D721Med (cell line): ENCODE measurements around the gene KREMEN2.

Experiments used
- DNase-seq: peaks from one replicate; pipeline ENCODE4 v3.0.0; 2011; ENCODE audit warnings: low spot score; ENCODE audit not compliant: insufficient read length
- FAIRE-seq: peaks from 2 replicates; lab custom pipeline; 2011; peaks lifted over from hg19 to GRCh38; lab: Jason Lieb, UNC
- TF ChIP-seq, protein P1 (sequence below): IDR thresholded peaks from 2 replicates; pipeline ENCODE4 v1.5.1; 2012; ENCODE audit warnings: mild to moderate bottlenecking, control low read depth; ENCODE audit not compliant: insufficient read depth; ENCODE audit errors: missing control alignments

Gene KREMEN2

DNA sequence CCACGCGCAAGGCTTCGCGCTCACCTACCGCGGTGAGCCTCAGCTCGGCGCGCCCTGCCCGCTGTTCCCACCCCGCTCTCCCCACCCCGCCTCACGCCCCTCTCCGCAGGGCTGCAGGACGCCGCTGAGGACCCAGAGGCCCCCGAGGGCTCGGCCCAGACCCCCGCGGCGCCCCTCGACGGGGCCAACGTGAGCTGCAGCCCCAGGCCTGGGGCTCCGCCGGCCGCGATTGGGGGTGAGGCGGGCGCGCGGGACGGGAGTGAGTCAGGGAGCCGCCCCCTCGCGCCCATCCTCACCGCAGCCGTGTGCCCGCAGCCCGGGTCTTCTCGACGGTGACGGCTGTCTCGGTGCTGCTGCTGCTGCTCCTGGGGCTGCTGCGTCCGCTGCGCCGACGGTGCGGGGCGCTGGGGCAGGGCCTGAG is 3.1 kb downstream of the KREMEN2 start:
- FAIRE-seq (no peak), DNase-seq (no peak)
- TF ChIP-seq, protein P1, sequence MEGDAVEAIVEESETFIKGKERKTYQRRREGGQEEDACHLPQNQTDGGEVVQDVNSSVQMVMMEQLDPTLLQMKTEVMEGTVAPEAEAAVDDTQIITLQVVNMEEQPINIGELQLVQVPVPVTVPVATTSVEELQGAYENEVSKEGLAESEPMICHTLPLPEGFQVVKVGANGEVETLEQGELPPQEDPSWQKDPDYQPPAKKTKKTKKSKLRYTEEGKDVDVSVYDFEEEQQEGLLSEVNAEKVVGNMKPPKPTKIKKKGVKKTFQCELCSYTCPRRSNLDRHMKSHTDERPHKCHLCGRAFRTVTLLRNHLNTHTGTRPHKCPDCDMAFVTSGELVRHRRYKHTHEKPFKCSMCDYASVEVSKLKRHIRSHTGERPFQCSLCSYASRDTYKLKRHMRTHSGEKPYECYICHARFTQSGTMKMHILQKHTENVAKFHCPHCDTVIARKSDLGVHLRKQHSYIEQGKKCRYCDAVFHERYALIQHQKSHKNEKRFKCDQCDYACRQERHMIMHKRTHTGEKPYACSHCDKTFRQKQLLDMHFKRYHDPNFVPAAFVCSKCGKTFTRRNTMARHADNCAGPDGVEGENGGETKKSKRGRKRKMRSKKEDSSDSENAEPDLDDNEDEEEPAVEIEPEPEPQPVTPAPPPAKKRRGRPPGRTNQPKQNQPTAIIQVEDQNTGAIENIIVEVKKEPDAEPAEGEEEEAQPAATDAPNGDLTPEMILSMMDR = no peak

DNA sequence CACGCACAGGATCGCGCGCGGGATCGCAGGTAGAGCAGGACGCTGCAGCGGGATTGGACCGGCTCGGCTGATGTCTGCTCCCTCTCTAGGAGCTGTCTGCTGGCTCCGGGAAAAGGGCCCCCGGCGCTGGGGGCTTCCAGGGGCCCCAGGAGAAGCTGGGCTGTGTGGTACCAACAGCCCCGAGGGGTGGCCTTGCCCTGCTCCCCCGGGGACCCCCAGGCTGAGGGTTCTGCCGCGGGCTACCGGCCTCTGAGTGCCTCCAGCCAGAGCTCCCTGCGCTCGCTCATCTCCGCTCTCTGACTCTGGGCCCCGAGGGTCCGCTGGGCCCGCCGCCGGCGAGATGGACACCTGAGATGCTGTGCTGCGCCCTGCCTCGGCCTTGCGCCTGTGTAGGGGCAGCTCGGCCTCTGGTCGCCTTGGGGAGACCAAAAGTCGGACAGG is 3.7 kb downstream of the KREMEN2 start:
- FAIRE-seq (no peak), DNase-seq (no peak)

DNA sequence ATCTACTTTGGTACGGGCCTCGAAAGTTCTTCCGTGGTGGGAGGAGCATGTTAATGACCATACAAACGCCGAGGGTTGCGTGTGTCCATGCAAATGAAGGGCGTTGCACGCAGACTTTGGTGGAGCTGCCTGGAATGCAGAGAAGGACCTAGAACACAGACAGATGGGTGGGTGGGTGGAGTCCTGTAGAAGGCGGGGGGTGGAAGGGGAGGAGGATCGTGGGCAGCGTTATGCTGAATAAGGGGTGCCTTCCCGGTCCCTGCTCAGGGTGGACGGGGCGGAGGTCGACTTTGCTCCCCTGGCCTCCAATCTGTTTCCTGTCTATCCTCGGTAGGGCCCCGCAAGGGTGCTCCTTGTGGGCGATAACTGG is 4.3 kb downstream of the KREMEN2 start:
- DNase-seq (peak; percentile 81), FAIRE-seq (no peak)
- TF ChIP-seq, protein P1 = no peak

More for the DNA sequence above, 3.7 kb downstream of the KREMEN2 start:
- TF ChIP-seq, protein P1 = no peak

DNA sequence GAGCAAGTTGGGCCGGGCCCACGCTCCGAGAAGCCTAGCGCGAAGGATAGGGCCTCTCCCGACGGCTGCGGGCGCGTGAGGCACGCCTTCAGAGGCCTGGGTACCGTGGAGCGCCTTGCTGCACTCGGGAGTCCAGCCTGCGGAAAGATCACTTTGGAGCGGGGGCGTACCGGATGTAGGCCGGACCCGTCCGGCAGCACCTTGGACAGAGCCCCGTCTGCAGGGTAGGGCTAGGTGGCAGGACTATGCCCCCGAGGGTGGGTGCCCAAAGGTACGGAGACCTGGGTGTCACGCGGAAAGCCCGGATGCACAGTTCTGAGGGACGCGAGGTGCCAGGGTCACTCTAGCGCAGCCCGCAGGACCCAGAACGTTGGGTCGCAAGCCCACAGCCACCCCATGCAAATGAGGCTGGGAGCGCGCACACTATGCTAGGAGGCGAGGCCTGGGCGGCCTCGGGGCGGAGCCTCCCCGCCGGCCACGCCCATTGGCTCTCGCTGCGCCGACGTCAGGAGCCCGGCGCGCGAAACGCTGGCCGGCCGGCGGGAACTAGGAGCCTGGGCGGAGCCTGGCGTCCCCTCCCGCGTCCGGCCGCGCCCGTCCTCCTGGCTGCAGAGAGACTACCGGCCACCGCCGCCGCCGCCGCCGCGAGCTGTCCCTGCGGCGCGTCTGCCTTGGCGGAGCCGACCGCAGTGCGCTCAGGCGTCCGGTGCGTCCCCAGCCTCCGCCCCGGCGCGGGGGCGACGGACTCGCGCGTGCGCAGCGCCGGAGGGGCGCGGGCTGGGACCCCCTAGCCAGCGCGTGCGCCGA is 4.9 kb downstream of the KREMEN2 start, which contains the start of gene PAQR4:
PAQR4 (plus strand) TSS at position 611 of the 807 bp plus-strand sequence. CDS start 327 bp downstream, outside the sequence.
- TF ChIP-seq, protein P1 = no peak
- DNase-seq (peak; percentile 95), FAIRE-seq (no peak)

DNA sequence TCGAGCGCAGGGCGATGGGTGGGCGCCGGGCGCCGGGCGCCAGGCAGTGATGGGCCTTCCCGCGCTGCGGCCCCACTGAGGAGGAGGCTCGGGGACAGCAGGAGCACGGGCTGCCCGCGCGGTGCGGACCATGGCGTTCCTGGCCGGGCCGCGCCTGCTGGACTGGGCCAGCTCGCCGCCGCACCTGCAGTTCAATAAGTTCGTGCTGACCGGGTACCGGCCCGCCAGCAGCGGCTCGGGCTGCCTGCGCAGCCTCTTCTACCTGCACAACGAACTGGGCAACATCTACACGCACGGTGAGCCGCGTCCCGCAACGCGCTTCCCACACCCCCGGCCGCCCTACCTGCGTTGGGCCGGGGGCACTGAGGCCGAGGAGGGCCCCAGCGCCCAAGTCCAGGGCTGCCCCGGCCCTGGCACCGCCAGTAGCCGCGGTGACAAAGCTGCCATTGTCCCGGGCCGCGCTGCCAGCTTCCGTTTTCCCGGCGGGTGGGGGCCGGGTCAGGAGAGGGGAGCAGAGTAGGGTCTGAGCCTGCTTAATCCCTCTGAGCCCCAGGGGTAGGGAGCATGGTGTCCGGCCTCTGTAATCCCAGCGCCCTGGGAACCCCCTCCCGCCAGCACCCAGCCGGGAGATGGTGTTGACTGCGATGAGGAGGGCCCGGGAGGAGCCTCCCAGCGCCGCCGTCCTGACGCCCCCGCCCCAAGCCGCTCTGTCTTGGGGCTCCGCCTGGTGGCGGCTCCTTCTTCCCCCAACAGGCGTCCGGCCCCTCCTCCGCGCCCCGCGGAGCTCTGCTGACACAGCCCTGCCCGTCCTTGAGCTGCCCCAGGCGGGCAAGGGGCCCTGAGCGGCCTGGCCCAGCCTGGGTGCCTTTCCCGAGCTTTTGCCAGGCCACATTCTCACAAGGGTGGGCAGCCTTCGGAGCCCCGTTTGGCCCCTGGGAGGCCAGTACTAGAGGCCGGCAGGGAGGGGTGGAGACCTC is 5.8 kb downstream of the KREMEN2 start:
- DNase-seq = peak; percentile 51
- FAIRE-seq = no peak
- TF ChIP-seq, protein P1 = peak; percentile 41

DNA sequence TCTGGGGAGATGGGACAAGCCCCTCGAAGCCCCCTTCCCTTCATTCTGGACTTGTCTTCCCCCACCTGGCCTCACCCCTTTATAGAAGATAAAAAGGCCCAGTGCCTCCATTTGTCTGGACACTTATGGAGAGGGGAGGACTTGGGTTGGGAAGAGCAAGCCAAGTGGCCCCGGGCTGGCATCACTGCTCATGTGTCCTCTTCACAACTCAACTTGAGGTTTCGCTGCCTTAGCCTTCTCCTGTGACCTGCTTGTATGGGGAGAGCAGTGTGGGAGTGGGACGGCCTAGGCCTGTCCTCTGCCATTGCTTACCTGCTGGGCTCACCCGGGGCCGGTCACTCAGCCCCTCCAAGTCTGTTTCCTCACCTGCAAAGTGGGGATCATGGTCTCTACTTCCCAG is 6.5 kb downstream of the KREMEN2 start:
- no peak for FAIRE-seq
- TF ChIP-seq, protein P1 = no peak
- no peak for DNase-seq
